ENCODE results near the gene BTF3L4.
"Not testable (repeated sequence)": the region's sequence is repeated elsewhere in the genome, so short reads cannot be mapped to it uniquely, and the experiment has no call there.

The BTF3L4 gene

GRCh38 chr1:52056163-52056936, at the start of gene BTF3L4:
Gene BTF3L4, plus strand, starts transcription at chr1:52056295. Its CDS starts 3,553 bp downstream, at chr1:52059848.
- peak; percentile 49 for DNase-seq (ENCODE audit: low read depth, low spot score)

- no peak for DNase-seq (ENCODE audit: low read depth, low spot score)
Measured at GRCh38 chr1:52007215-52008002, 48.7 kb upstream of the BTF3L4 start.

- DNase-seq (ENCODE audit: low read depth, low spot score), result no peak
Measured at GRCh38 chr1:52008071-52008809, 47.9 kb upstream of the BTF3L4 start.

- no peak for DNase-seq (ENCODE audit: low read depth, low spot score)
Measured at GRCh38 chr1:52022133-52022532, 34.0 kb upstream of the BTF3L4 start.

- no peak for DNase-seq (ENCODE audit: low read depth, low spot score)
Measured at GRCh38 chr1:52026278-52026677, 29.8 kb upstream of the BTF3L4 start.

- DNase-seq (ENCODE audit: low read depth, low spot score), result no peak
Measured at GRCh38 chr1:52028328-52028727, 27.8 kb upstream of the BTF3L4 start.

GRCh38 chr1:52028839-52029238, 27.3 kb upstream of the BTF3L4 start:
- DNase-seq (ENCODE audit: low read depth, low spot score), result not testable (repeated sequence)

GRCh38 chr1:52032124-52032784, 23.8 kb upstream of the BTF3L4 start:
- DNase-seq (ENCODE audit: low read depth, low spot score), result no peak

- no peak for DNase-seq (ENCODE audit: low read depth, low spot score)
Measured at GRCh38 chr1:52032785-52033131, 23.3 kb upstream of the BTF3L4 start.

- peak; percentile 68 for DNase-seq (ENCODE audit: low read depth, low spot score)
Measured at GRCh38 chr1:52033190-52034049, 22.7 kb upstream of the BTF3L4 start, which contains the start of gene KTI12. Gene KTI12, minus strand, starts transcription at chr1:52033810. Its CDS starts 49 bp downstream, at chr1:52033761.

GRCh38 chr1:52034050-52034384, 22.1 kb upstream of the BTF3L4 start:
- DNase-seq (ENCODE audit: low read depth, low spot score), result no peak

- no peak for DNase-seq (ENCODE audit: low read depth, low spot score)
Measured at GRCh38 chr1:52037402-52037814, 18.7 kb upstream of the BTF3L4 start.

- no peak for DNase-seq (ENCODE audit: low read depth, low spot score)
Measured at GRCh38 chr1:52037909-52038308, 18.2 kb upstream of the BTF3L4 start.

GRCh38 chr1:52041551-52042185, 14.4 kb upstream of the BTF3L4 start:
- no peak for DNase-seq (ENCODE audit: low read depth, low spot score)

GRCh38 chr1:52045236-52045635, 10.9 kb upstream of the BTF3L4 start:
- DNase-seq (ENCODE audit: low read depth, low spot score), result no peak

- DNase-seq (ENCODE audit: low read depth, low spot score), result not testable (repeated sequence)
Measured at GRCh38 chr1:52045666-52046195, 10.4 kb upstream of the BTF3L4 start.

- not testable (repeated sequence) for DNase-seq (ENCODE audit: low read depth, low spot score)
Measured at GRCh38 chr1:52049337-52049736, 6.8 kb upstream of the BTF3L4 start.

- no peak for DNase-seq (ENCODE audit: low read depth, low spot score)
Measured at GRCh38 chr1:52053862-52054261, 2.2 kb upstream of the BTF3L4 start.

- no peak for DNase-seq (ENCODE audit: low read depth, low spot score)
Measured at GRCh38 chr1:52054496-52055065, 1.5 kb upstream of the BTF3L4 start.
